ENCODE measurements around the gene PCSK5. TPM values are rescaled to one million over a fixed set of nuclear protein-coding genes. Genes with fewer than 3 reads are reported as not detected.
"Not testable (repeated sequence)": the region's sequence is repeated elsewhere in the genome, so short reads cannot be mapped to it uniquely, and the experiment has no call there.

PCSK5 gene
- total RNA-seq, result 3.2 TPM

GRCh38 chr9:75890472-75891276, at the start of gene PCSK5:
PCSK5 (plus strand) TSS chr9:75890673; CDS start chr9:75891182, 509 bp downstream.
- peak; percentile 92 for ATAC-seq
- DNase-seq (ENCODE audit: low spot score), result peak; percentile 87

GRCh38 chr9:75844321-75844720, 46.2 kb upstream of the PCSK5 start:
- no peak for ATAC-seq
- no peak for DNase-seq (ENCODE audit: low spot score)

GRCh38 chr9:75845806-75846205, 44.7 kb upstream of the PCSK5 start:
- ATAC-seq, result no peak

GRCh38 chr9:75847085-75847484, 43.4 kb upstream of the PCSK5 start:
- ATAC-seq, result peak; percentile 36
- DNase-seq (ENCODE audit: low spot score), result no peak

More at GRCh38 chr9:75845806-75846205, 44.7 kb upstream of the PCSK5 start:
- no peak for DNase-seq (ENCODE audit: low spot score)

GRCh38 chr9:75850459-75851200, 39.8 kb upstream of the PCSK5 start:
- DNase-seq (ENCODE audit: low spot score), result no peak
- ATAC-seq, result no peak

- DNase-seq (ENCODE audit: low spot score) (no peak), ATAC-seq (no peak)
Measured at GRCh38 chr9:75851917-75852316, 38.6 kb upstream of the PCSK5 start.

GRCh38 chr9:75852746-75853145, 37.7 kb upstream of the PCSK5 start:
- ATAC-seq (no peak), DNase-seq (ENCODE audit: low spot score) (no peak)

GRCh38 chr9:75855509-75855908, 35.0 kb upstream of the PCSK5 start:
- peak; percentile 82 for ATAC-seq
- no peak for DNase-seq (ENCODE audit: low spot score)

- no peak for ATAC-seq
- no peak for DNase-seq (ENCODE audit: low spot score)
Measured at GRCh38 chr9:75858497-75859092, 31.9 kb upstream of the PCSK5 start.

GRCh38 chr9:75864266-75864665, 26.2 kb upstream of the PCSK5 start:
- DNase-seq (ENCODE audit: low spot score) (no peak), ATAC-seq (no peak)

GRCh38 chr9:75866273-75866871, 24.1 kb upstream of the PCSK5 start:
- no peak for DNase-seq (ENCODE audit: low spot score)

GRCh38 chr9:75868526-75868925, 21.9 kb upstream of the PCSK5 start:
- DNase-seq (ENCODE audit: low spot score); ATAC-seq: not testable (repeated sequence)

More at GRCh38 chr9:75866273-75866871, 24.1 kb upstream of the PCSK5 start:
- ATAC-seq, result peak; percentile 80

- DNase-seq (ENCODE audit: low spot score), result no peak
- peak; percentile 34 for ATAC-seq
Measured at GRCh38 chr9:75869236-75869635, 21.2 kb upstream of the PCSK5 start.

- DNase-seq (ENCODE audit: low spot score) (no peak), ATAC-seq (no peak)
Measured at GRCh38 chr9:75870450-75870849, 20.0 kb upstream of the PCSK5 start.

GRCh38 chr9:75871624-75872023, 18.8 kb upstream of the PCSK5 start:
- ATAC-seq (no peak), DNase-seq (ENCODE audit: low spot score) (no peak)

GRCh38 chr9:75873712-75874111, 16.8 kb upstream of the PCSK5 start:
- peak; percentile 34 for ATAC-seq

GRCh38 chr9:75876999-75877640, 13.4 kb upstream of the PCSK5 start:
- ATAC-seq, result no peak
- DNase-seq (ENCODE audit: low spot score), result no peak

More at GRCh38 chr9:75873712-75874111, 16.8 kb upstream of the PCSK5 start:
- no peak for DNase-seq (ENCODE audit: low spot score)

- no peak for ATAC-seq
- DNase-seq (ENCODE audit: low spot score), result no peak
Measured at GRCh38 chr9:75878488-75878860, 12.0 kb upstream of the PCSK5 start.

GRCh38 chr9:75880618-75881017, 9.9 kb upstream of the PCSK5 start:
- DNase-seq (ENCODE audit: low spot score) (no peak), ATAC-seq (no peak)

- DNase-seq (ENCODE audit: low spot score), result no peak
- ATAC-seq, result no peak
Measured at GRCh38 chr9:75881761-75882160, 8.7 kb upstream of the PCSK5 start.

GRCh38 chr9:75885652-75886051, 4.8 kb upstream of the PCSK5 start:
- ATAC-seq, result no peak
- DNase-seq (ENCODE audit: low spot score), result no peak

Measured in left lobe of liver (tissue), 2 donors.